ENCODE results near the gene GLI1.
"Not testable (repeated sequence)": the region's sequence is repeated elsewhere in the genome, so short reads cannot be mapped to it uniquely, and the experiment has no call there.

The GLI1 gene

GRCh38 chr12:57502311-57502969 lies 42.9 kb downstream of the GLI1 start:
- DNase-seq = not testable (repeated sequence)

GRCh38 chr12:57506541-57506940 lies 47.0 kb downstream of the GLI1 start:
- DNase-seq = not testable (repeated sequence)

- not testable (repeated sequence) for DNase-seq
Observed at GRCh38 chr12:57507796-57508195, 48.2 kb downstream of the GLI1 start.

- no peak for DNase-seq
Observed at GRCh38 chr12:57511161-57511560, 51.6 kb downstream of the GLI1 start.

- no peak for DNase-seq
Observed at GRCh38 chr12:57511588-57512325, 52.2 kb downstream of the GLI1 start.

- no peak for DNase-seq
Observed at GRCh38 chr12:57512665-57513064, 53.1 kb downstream of the GLI1 start.

- no peak for DNase-seq
Observed at GRCh38 chr12:57513266-57513665, 53.7 kb downstream of the GLI1 start.

GRCh38 chr12:57513677-57514076 lies 54.1 kb downstream of the GLI1 start:
- not testable (repeated sequence) for DNase-seq

GRCh38 chr12:57514246-57514645 lies 54.7 kb downstream of the GLI1 start:
- DNase-seq = not testable (repeated sequence)

- DNase-seq = no peak
Observed at GRCh38 chr12:57514720-57515407, 55.3 kb downstream of the GLI1 start.

GRCh38 chr12:57515408-57515933 lies 55.9 kb downstream of the GLI1 start:
- DNase-seq = no peak

GRCh38 chr12:57515934-57516541 lies 56.5 kb downstream of the GLI1 start:
- no peak for DNase-seq

- DNase-seq = no peak
Observed at GRCh38 chr12:57516617-57517153, 57.1 kb downstream of the GLI1 start.

GRCh38 chr12:57517187-57517586 lies 57.6 kb downstream of the GLI1 start:
- no peak for DNase-seq

GRCh38 chr12:57517718-57518117 lies 58.1 kb downstream of the GLI1 start:
- DNase-seq = not testable (repeated sequence)

GRCh38 chr12:57518176-57518919 lies 58.8 kb downstream of the GLI1 start:
- no peak for DNase-seq

- no peak for DNase-seq
Observed at GRCh38 chr12:57518920-57519795, 59.6 kb downstream of the GLI1 start.

- DNase-seq = no peak
Observed at GRCh38 chr12:57519796-57520052, 60.1 kb downstream of the GLI1 start.

GRCh38 chr12:57520053-57520818 lies 60.7 kb downstream of the GLI1 start, which contains the start of gene DDIT3:
TSS of gene DDIT3 (minus strand) at chr12:57520514. CDS start at chr12:57517406, 3,108 bp downstream.
- peak; percentile 87 for DNase-seq

GRCh38 chr12:57521525-57522010 lies 62.0 kb downstream of the GLI1 start:
- DNase-seq = no peak
